GM12872 (cell line): ENCODE measurements around the gene B4GALT6.

Experiments used
- TF ChIP-seq, protein P1 (sequence below): IDR thresholded peaks from 3 replicates; pipeline ENCODE4 v1.5.1; 2011; ENCODE audit warnings: low read depth, mild to moderate bottlenecking, low read length, moderate library complexity; ENCODE audit not compliant: insufficient read depth

The B4GALT6 gene

DNA sequence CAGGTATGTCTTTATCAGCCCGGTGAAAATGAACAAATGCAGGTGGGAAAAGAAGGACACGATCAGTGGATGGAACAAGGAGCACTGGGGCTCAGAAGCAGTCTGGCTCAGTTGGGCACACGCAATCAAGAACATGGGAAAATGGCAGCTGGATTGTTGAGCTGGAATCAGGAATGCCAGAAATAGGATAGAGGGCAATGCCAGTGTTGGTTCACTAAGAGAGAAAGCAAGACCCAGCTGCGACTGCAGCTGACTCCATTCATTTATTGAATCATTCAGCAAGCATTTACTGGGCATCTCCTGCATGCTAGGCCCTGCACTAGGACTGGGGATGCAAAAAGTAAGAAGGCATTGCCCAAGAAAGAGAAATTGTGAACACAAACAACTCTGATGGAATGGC is 106.3 kb downstream of the B4GALT6 start:
- TF ChIP-seq, protein P1, sequence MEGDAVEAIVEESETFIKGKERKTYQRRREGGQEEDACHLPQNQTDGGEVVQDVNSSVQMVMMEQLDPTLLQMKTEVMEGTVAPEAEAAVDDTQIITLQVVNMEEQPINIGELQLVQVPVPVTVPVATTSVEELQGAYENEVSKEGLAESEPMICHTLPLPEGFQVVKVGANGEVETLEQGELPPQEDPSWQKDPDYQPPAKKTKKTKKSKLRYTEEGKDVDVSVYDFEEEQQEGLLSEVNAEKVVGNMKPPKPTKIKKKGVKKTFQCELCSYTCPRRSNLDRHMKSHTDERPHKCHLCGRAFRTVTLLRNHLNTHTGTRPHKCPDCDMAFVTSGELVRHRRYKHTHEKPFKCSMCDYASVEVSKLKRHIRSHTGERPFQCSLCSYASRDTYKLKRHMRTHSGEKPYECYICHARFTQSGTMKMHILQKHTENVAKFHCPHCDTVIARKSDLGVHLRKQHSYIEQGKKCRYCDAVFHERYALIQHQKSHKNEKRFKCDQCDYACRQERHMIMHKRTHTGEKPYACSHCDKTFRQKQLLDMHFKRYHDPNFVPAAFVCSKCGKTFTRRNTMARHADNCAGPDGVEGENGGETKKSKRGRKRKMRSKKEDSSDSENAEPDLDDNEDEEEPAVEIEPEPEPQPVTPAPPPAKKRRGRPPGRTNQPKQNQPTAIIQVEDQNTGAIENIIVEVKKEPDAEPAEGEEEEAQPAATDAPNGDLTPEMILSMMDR: no peak

DNA sequence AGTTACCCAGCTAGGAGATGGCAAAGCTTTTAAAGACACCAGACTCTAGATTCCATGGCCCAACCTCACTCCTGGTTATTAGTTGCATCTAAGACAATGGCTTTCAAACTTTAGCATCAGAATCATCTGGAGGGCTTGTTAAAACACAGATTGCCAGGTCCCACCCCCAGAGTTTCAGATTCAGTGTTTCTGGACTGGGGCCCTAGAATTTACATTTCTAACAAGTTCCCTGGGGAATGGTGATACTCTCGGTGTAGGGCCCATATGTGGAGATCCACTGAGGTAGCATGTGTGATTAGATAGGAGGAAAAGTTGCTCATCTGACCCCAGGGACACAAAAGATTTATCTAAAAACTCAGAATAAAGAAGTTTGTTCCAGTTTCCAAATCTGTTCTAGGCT is 107.2 kb downstream of the B4GALT6 start:
- TF ChIP-seq, protein P1: no peak

DNA sequence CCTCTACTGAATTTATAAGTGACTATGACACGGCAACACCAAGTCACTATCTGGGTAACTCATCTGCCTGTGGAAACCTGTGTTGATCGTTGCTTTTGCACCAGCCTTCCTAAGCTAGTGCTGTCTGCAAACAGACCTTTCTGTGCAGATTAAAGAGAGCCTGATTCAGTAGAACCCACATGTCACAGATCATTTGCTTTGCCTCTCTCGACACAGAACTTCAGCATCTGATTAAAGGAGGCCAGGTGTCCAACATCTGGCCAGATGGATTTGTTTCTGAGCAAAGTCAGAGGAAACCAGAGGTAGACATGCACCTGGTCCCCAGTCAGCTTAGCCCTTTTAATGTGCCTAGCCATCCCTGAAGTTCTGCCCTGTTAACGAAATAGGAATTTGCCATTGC is 107.7 kb downstream of the B4GALT6 start:
- TF ChIP-seq, protein P1: no peak

DNA sequence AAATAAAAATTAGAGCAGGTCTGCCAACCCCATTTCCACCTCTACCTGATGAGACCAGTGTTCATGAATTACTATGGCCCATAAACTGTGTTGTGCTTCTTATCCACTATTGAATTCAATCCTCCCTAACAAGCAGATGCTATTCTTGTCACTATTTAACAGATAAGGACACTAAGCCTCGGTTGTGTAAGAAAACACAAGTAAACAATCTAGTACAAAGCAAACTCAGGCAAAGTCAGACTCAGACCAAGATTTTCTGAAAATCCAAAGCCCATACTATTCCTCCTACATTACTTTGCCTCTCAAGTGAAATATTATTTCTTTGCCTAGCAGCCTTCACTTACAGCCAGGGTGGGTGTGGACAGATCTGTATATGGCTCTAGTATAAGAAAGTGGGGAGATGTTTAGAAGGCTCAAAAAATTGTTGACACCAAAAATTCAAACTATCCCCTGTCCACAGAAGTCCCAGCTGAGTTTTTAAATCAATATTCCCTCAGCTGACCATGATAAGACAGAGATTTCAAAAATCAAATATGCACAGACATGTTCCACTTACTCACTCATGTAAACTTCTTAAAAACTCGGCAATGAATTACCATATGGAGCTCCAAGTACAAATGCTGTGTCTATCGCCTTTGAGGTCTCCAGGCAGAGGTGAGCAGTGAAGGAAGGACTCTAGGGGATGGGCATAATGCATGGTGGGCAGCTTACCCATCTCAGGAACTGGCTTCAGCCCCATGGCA is 108.7 kb downstream of the B4GALT6 start:
- TF ChIP-seq, protein P1: no peak

DNA sequence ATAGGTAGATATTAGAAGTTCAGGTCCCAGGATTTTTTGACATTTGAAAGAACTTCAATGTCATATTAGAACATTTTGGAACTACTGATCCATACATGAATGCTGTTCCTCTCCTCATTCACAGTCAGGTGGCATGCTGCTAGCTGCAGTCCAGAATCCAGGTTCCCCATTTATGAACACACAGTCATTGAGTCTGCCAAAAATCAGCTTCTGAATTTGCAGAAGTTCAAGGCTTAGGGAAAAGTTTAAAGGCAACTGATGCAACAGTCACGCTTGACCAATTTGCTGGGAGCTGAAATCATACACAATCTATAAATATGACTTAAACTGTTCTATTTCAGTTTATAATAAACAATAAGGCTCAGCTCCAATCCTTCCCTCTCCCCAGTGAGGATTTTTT is 110.0 kb downstream of the B4GALT6 start:
- TF ChIP-seq, protein P1: no peak
